Heart left ventricle (tissue), 13 donors: ENCODE measurements around the gene GRAMD2B.

Experiments
- CTCF ChIP-seq, 12 donors: fragments of 200-600 bp; sonication (generic) in 4 of 12; IDR thresholded peaks; one replicate each; pipeline versions ENCODE4 v1.5.0 to v1.8.0; 2018 to 2022; ENCODE audit warnings: antibody characterized with exemption in 12 of 12, mild to moderate bottlenecking in 5 of 12
- POLR2A ChIP-seq, 2 donors: fragments of 450-650 bp; IDR thresholded peaks; one replicate each; pipeline ENCODE4 v1.6.1; 2017; ENCODE audit warnings: antibody characterized with exemption in 2 of 2, mild to moderate bottlenecking in 2 of 2, moderate library complexity in 2 of 2
- donor health status: ischemic (EF 13 %, LVEDD 7.1; RV severe dilation, severe dysfunction).
- donor health status: DM: no; HTN: yes; CAD: no.
- donor health status: DM: no; HTN: no; CAD: no.
- donor health status: ischemic (EF 25% LVEDD 6.9; RV normal size, moderate dysfunction).
- donor health status: ischemic (EF 25% LVEDD 5.7; RV mildly dilated, moderate dysfunction).
- donor health status: ischemic (EF 35%, LVEDD 5.7; RV mildly dilated, moderate dysfunction).
- donor health status: nonischemic (EF 11% LVEDD 7.7; RV severe dilation, severe dysfunction).
- donor health status: DM: yes; HTN: yes; CAD: no.
- donor health status: PGD.
- donor health status: ischemic (EF 29% LVEDD 5.4; RV normal size, mild dysfunction).
- donor health status: nonischemic (EF 23%, LVEDD 6.1; RV moderate dilation, normal function).

- no peak for TF ChIP-seq CTCF (IDR thresholded peaks at IDR 0.05)
- TF ChIP-seq POLR2A (IDR thresholded peaks at IDR 0.05) = no peak
Observed at GRCh38 chr5:126519637-126520592, 96.7 kb downstream of the GRAMD2B start.
